H1 (cell line): ENCODE measurements around the gene LRRC28. TPM values are rescaled to one million over a fixed set of nuclear protein-coding genes. Genes with fewer than 3 reads are reported as not detected.

ENCODE experiments used
- CTCF ChIA-PET: fragments of 300-600 bp; sonication (Branson Sonifier 250); formaldehyde crosslinking; loops from one replicate; lab custom pipeline; 2021; ENCODE audit not compliant: partially characterized antibody; lab: Charles Lee
- POLR2A ChIA-PET: fragments of 300-600 bp; sonication (Branson Sonifier 250); formaldehyde crosslinking; loops from one replicate; lab custom pipeline; 2021; ENCODE audit warnings: inconsistent platforms; ENCODE audit not compliant: partially characterized antibody; lab: Charles Lee
- DNase-seq, 2 experiments: peaks; one replicate each; pipeline versions ENCODE4 v3.0.0 to v3.0.0-alpha.2; 2010 to 2022; ENCODE audit warnings: low spot score in 2 of 2, low read depth in 1 of 2, mixed read lengths in 1 of 2
- FAIRE-seq: peaks from 2 replicates; lab custom pipeline; 2011; peaks lifted over from hg19 to GRCh38; lab: Jason Lieb, UNC
- H2AFZ ChIP-seq: 2 replicates; pipeline ENCODE4 v1.8.1; 2012; ENCODE audit warnings: low read length, inconsistent platforms
- H2AK5ac ChIP-seq: 2 replicates; pipeline ENCODE4 v1.6.1; 2013; ENCODE audit warnings: low read depth, low read length
- H2BK120ac ChIP-seq: replicated peaks from 2 replicates; pipeline ENCODE3; 2013; ENCODE audit warnings: low read depth, low read length, inconsistent platforms
- H2BK12ac ChIP-seq: 2 replicates; pipeline ENCODE4 v1.6.1; 2013; ENCODE audit warnings: low read depth, low read length
- H2BK15ac ChIP-seq: 2 replicates; pipeline ENCODE4 v1.6.1; 2013; ENCODE audit warnings: low read length
- H2BK20ac ChIP-seq: 2 replicates; pipeline ENCODE4 v1.6.1; 2013; ENCODE audit warnings: low read length
- H2BK5ac ChIP-seq: 2 replicates; pipeline ENCODE4 v1.6.1; 2013; ENCODE audit warnings: low read depth, low read length
- H3K14ac ChIP-seq: 2 replicates; pipeline ENCODE4 v1.6.1; 2013; ENCODE audit warnings: inconsistent platforms; ENCODE audit not compliant: insufficient read length
- H3K18ac ChIP-seq: 2 replicates; pipeline ENCODE4 v1.6.1; 2013; ENCODE audit warnings: low read length; ENCODE audit errors: extremely low read depth
- H3K23ac ChIP-seq: 2 replicates; pipeline ENCODE4 v1.6.1; 2013; ENCODE audit warnings: inconsistent platforms; ENCODE audit not compliant: insufficient read length
- H3K23me2 ChIP-seq: 2 replicates; pipeline ENCODE4 v1.6.1; 2013; ENCODE audit warnings: low read depth, low read length
- H3K27ac ChIP-seq: 2 replicates; pipeline ENCODE4 v1.6.1; 2011; ENCODE audit warnings: low read depth, low read length, inconsistent platforms
- H3K27me3 ChIP-seq, 4 experiments: replicated peaks in 1 of 4; 1 replicate in 1 of 4; 2 replicates in 3 of 4; pipeline versions ENCODE4 v1.6.1 to v1.8.1; 2011 to 2013; ENCODE audit warnings: low read length in 3 of 4, mild to moderate bottlenecking in 3 of 4, inconsistent platforms in 2 of 4, mixed read lengths in 2 of 4, moderate library complexity in 1 of 4; ENCODE audit not compliant: control insufficient read depth in 3 of 4, insufficient read depth in 3 of 4; ENCODE audit errors: extremely low read depth in 1 of 4
- H3K36me3 ChIP-seq, 4 experiments: 2 replicates each; pipeline versions ENCODE4 v1.6.1 to v1.8.1; 2011 to 2013; ENCODE audit warnings: mild to moderate bottlenecking in 4 of 4, low read length in 3 of 4, moderate library complexity in 2 of 4, control low read depth in 1 of 4, inconsistent platforms in 1 of 4; ENCODE audit not compliant: insufficient read depth in 4 of 4, control insufficient read depth in 2 of 4
- H3K4ac ChIP-seq: replicated peaks from 2 replicates; pipeline ENCODE3; 2013; ENCODE audit warnings: low read length, low read depth, mixed read lengths, inconsistent platforms; ENCODE audit not compliant: insufficient read length
- H3K4me1 ChIP-seq, 4 experiments: replicated peaks in 1 of 4; 1 replicate in 1 of 4; 2 replicates in 3 of 4; pipeline versions ENCODE4 v1.6.1 to v1.8.1; 2011 to 2013; ENCODE audit warnings: low read length in 3 of 4, inconsistent platforms in 2 of 4, mixed read lengths in 1 of 4; ENCODE audit not compliant: insufficient read depth in 4 of 4, control insufficient read depth in 3 of 4
- H3K4me2 ChIP-seq, 2 experiments: 2 replicates each; pipeline versions ENCODE4 v1.6.1 to v1.8.1; 2011 to 2013; ENCODE audit warnings: low read depth in 2 of 2, low read length in 2 of 2, control low read depth in 1 of 2, inconsistent platforms in 1 of 2, mild to moderate bottlenecking in 1 of 2; ENCODE audit not compliant: insufficient read depth in 1 of 2
- H3K4me3 ChIP-seq, 4 experiments: fragments of 200-600, 300-600 bp in 1 of 4; sonication (generic), shearing (Covaris generic), sonication (Bioruptor Twin) in 1 of 4; 2 replicates each; pipeline versions ENCODE4 v1.5.1 to v1.8.1; 2011 to 2016; ENCODE audit warnings: low read length in 4 of 4, low read depth in 3 of 4, control low read depth in 2 of 4, inconsistent platforms in 2 of 4, mild to moderate bottlenecking in 2 of 4, mixed read lengths in 1 of 4, moderate library complexity in 1 of 4; ENCODE audit not compliant: insufficient read depth in 2 of 4; ENCODE audit errors: extremely low read depth in 1 of 4
- H3K56ac ChIP-seq: replicated peaks from 2 replicates; pipeline ENCODE3; 2013; ENCODE audit warnings: low read depth, mild to moderate bottlenecking, mixed read lengths, low read length, inconsistent platforms; ENCODE audit not compliant: insufficient read length
- H3K79me1 ChIP-seq: 2 replicates; pipeline ENCODE4 v1.6.1; 2013; ENCODE audit warnings: low read depth, low read length, control low read depth
- H3K79me2 ChIP-seq, 2 experiments: 2 replicates each; pipeline versions ENCODE4 v1.6.1 to v1.8.1; 2012 to 2013; ENCODE audit warnings: low read length in 2 of 2, mild to moderate bottlenecking in 2 of 2, inconsistent platforms in 1 of 2; ENCODE audit not compliant: insufficient read depth in 2 of 2, control insufficient read depth in 1 of 2
- H3K9ac ChIP-seq, 4 experiments: replicated peaks in 1 of 4; 1 replicate in 1 of 4; 2 replicates in 3 of 4; pipeline versions ENCODE4 v1.6.1 to v1.8.1; 2011 to 2013; ENCODE audit warnings: low read depth in 3 of 4, low read length in 3 of 4, control low read depth in 2 of 4, mild to moderate bottlenecking in 2 of 4, moderate library complexity in 2 of 4, inconsistent platforms in 1 of 4; ENCODE audit errors: extremely low read depth in 1 of 4
- H3K9me3 ChIP-seq, 2 experiments: 2 replicates each; pipeline versions ENCODE4 v1.6.1 to v1.8.1; 2012 to 2013; ENCODE audit warnings: mild to moderate bottlenecking in 2 of 2, moderate library complexity in 2 of 2, control low read depth in 1 of 2, inconsistent platforms in 1 of 2, low read depth in 1 of 2, low read length in 1 of 2, mixed read lengths in 1 of 2; ENCODE audit not compliant: insufficient read depth in 2 of 2
- H4K20me1 ChIP-seq, 2 experiments: replicated peaks in 1 of 2; 2 replicates each; pipeline versions ENCODE3 to v1.8.1; 2011 to 2013; ENCODE audit warnings: inconsistent platforms in 2 of 2, low read length in 2 of 2, mild to moderate bottlenecking in 1 of 2; ENCODE audit not compliant: insufficient read depth in 2 of 2, control insufficient read depth in 1 of 2
- H4K5ac ChIP-seq: 2 replicates; pipeline ENCODE4 v1.6.1; 2013; ENCODE audit warnings: low read length, low read depth, mixed read lengths, inconsistent platforms; ENCODE audit not compliant: insufficient read length
- H4K8ac ChIP-seq: 2 replicates; pipeline ENCODE4 v1.8.0; 2013; ENCODE audit warnings: mild to moderate bottlenecking, moderate library complexity, low read length, inconsistent platforms; ENCODE audit not compliant: insufficient read depth; ENCODE audit errors: extremely low read depth
- H4K91ac ChIP-seq: replicated peaks from 2 replicates; pipeline ENCODE3; 2013; ENCODE audit warnings: low read length, mixed read lengths, inconsistent platforms; ENCODE audit not compliant: insufficient read length
- BCL11A ChIP-seq, 2 experiments: IDR thresholded peaks; one replicate each; pipeline ENCODE4 v1.6.1; 2011; ENCODE audit warnings: low read depth in 2 of 2, low read length in 2 of 2, mild to moderate bottlenecking in 2 of 2
- BRCA1 ChIP-seq: IDR thresholded peaks from 2 replicates; pipeline ENCODE4 v1.6.1; 2012; ENCODE audit warnings: low read depth, low read length, improper control_type of control experiment
- CBX5 ChIP-seq: fragments of 300-800, 300-1000 bp; sonication (generic); IDR thresholded peaks from 2 replicates; pipeline ENCODE4 v1.7.1; 2016; ENCODE audit warnings: antibody characterized with exemption, low read length, low read depth
- CBX8 ChIP-seq: fragments of 300-800, 300-1000 bp; sonication (generic); IDR thresholded peaks from 2 replicates; pipeline ENCODE4 v1.7.1; 2016; ENCODE audit warnings: low read depth, low read length, borderline replicate concordance
- CHD2 ChIP-seq: IDR thresholded peaks from 2 replicates; pipeline ENCODE4 v1.6.1; 2012; ENCODE audit warnings: low read length, improper control_type of control experiment
- CREB1 ChIP-seq: IDR thresholded peaks from 2 replicates; pipeline ENCODE4 v1.6.1; 2012; ENCODE audit warnings: inconsistent platforms
- EP300 ChIP-seq, 2 experiments: IDR thresholded peaks; 1 replicate in 1 of 2; 2 replicates in 1 of 2; pipeline ENCODE4 v1.6.1; 2011 to 2012; ENCODE audit warnings: low read depth in 2 of 2, low read length in 2 of 2, mild to moderate bottlenecking in 2 of 2, borderline replicate concordance in 1 of 2, inconsistent platforms in 1 of 2, moderate library complexity in 1 of 2
- GTF2F1 ChIP-seq: IDR thresholded peaks from 2 replicates; pipeline ENCODE4 v1.6.1; 2012; ENCODE audit warnings: low read depth, low read length, improper control_type of control experiment, borderline replicate concordance
- HDAC2 ChIP-seq, 2 experiments: fragments of 300-600 bp in 1 of 2; sonication (generic) in 1 of 2; IDR thresholded peaks; 2 replicates each; pipeline ENCODE4 v1.6.1; 2011 to 2012; ENCODE audit warnings: low read depth in 2 of 2, low read length in 2 of 2, mild to moderate bottlenecking in 2 of 2, moderate library complexity in 2 of 2, borderline replicate concordance in 1 of 2, inconsistent platforms in 1 of 2
- MAX ChIP-seq: IDR thresholded peaks from 2 replicates; pipeline ENCODE4 v1.6.1; 2012; ENCODE audit warnings: inconsistent platforms
- POLR2A ChIP-seq, 2 experiments: IDR thresholded peaks; 1 replicate in 1 of 2; 2 replicates in 1 of 2; pipeline ENCODE4 v1.6.1; 2011; ENCODE audit warnings: low read depth in 2 of 2, low read length in 2 of 2, mild to moderate bottlenecking in 2 of 2; ENCODE audit errors: control extremely low read depth in 1 of 2
- RXRA ChIP-seq: IDR thresholded peaks from 2 replicates; pipeline ENCODE4 v1.6.1; 2011; ENCODE audit warnings: low read depth, mild to moderate bottlenecking, low read length, moderate library complexity; ENCODE audit not compliant: insufficient read depth
- SIRT6 ChIP-seq: IDR thresholded peaks from one replicate; pipeline ENCODE4 v1.7.1; 2012; ENCODE audit warnings: low read length, inconsistent platforms
- TEAD4 ChIP-seq: IDR thresholded peaks from 2 replicates; pipeline ENCODE4 v1.6.1; 2012; ENCODE audit warnings: low read depth, low read length, inconsistent platforms, mixed read lengths
- WGBS, 2 experiments: shearing (Covaris generic) in 1 of 2; methylation state at CpG; one replicate each; pipeline versions ENCODE4 v1.1.6 to v1.1.7; 2013 to 2015; ENCODE audit warnings: low lambda C conversion rate in 2 of 2, mixed read lengths in 2 of 2, inconsistent platforms in 1 of 2, low coverage in 1 of 2, missing lambda C conversion rate in 1 of 2; ENCODE audit not compliant: insufficient replicate concordance in 2 of 2, insufficient coverage in 1 of 2, insufficient read length in 1 of 2; ENCODE audit errors: extremely low coverage in 1 of 2, missing lambda C conversion rate in 1 of 2; 5-methylcytosine and 5-hydroxymethylcytosine counted together
- polyA plus RNA-seq, 7 experiments: library from polyadenylated mRNA; depleted of rRNA in 3 of 7; stranded (reverse) in 5 of 7; unstranded in 2 of 7; fragments of >200 nt in 5 of 7; fragments of 200-250 nt in 2 of 7; gene quantifications; 1 replicate in 5 of 7; 2 replicates in 1 of 7; 4 replicates in 1 of 7; pipeline versions ENCODE4 v1.2.1 to v1.2.3, GENCODE V29; 2011 to 2013; ENCODE audit warnings: missing spikeins in 2 of 7, mixed read lengths in 2 of 7
- total RNA-seq: library from RNA; stranded (reverse); fragmentation: NEBNext Ultra II Directional; extraction: Animal tissue kit (Norgen Biotek cat#: 25700); gene quantifications from 2 replicates; pipeline ENCODE4 v1.2.1, GENCODE V29; 2021
- TF ChIP-seq, protein P1 (sequence below): IDR thresholded peaks from 2 replicates; pipeline ENCODE4 v1.6.1; 2011; ENCODE audit warnings: low read depth, mild to moderate bottlenecking, low read length; ENCODE audit not compliant: insufficient read depth

Gene LRRC28
- total and polyA plus RNA-seq, 2 of the 8 experiments (the other 6 are each of a cell fraction or from before 2014, with no cell fraction given) = 20.2 to 23.3 TPM

DNA sequence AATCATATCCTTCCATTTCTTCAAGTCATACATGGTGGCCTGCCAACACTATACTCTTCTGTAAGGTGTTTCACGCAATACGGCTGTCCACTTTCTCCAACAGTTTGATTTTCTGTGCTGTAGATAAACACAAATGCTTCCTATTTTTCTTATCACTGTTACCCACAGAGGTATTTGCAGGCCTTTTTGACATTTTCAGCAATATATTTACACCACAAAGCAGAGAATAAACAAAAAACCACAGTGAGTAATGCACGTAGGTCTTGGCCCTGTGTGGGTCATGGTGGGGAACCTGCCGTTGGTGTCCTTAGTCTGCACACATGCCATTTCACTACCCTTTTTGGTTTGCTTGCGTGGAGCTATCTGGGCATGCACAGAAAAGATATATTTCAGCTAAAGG, 59.5 kb downstream of the LRRC28 start:
- no peak overlapping the region for H3K56ac ChIP-seq
- no peak overlapping the region for H2BK5ac ChIP-seq
- H3K23ac ChIP-seq = no peak overlapping the region
- H3K27ac ChIP-seq = no peak overlapping the region
- ChIA-PET CTCF (no interaction called here), POLR2A (no interaction called here)
- peaks cover 4 to 7% of the 10 kb centered on the region in 2 experiments; a peak in 3 of 4 replicates for H3K9me3 ChIP-seq
- no peak overlapping the region for H3K4ac ChIP-seq
- no peak overlapping the region for H2BK120ac ChIP-seq
- H2AFZ ChIP-seq = no peak overlapping the region
- H4K5ac ChIP-seq = no peak overlapping the region
- 89% methylated on average over 5 of the region's 5 CpGs; no CpG with 5 or more reads in 1 of the 2 experiments for WGBS, 2 experiments
- no peak overlapping the region for H3K14ac ChIP-seq
- no peak for FAIRE-seq
- H3K9ac ChIP-seq = no peak overlapping the region
- no peak overlapping the region for H3K4me3 ChIP-seq
- H2BK20ac ChIP-seq = no peak overlapping the region
- no peaks in the 10 kb centered on the region for H4K20me1 ChIP-seq
- no peaks in the 10 kb centered on the region; a peak in 1 of 8 replicates for H3K36me3 ChIP-seq
- H3K27me3 ChIP-seq = no peaks in the 10 kb centered on the region
- H2BK12ac ChIP-seq = no peak overlapping the region
- H3K4me1 ChIP-seq = peaks cover 0 to 10% (median 6%) of the 10 kb centered on the region in 4 experiments; a peak in 5 of 7 replicates
- H3K18ac ChIP-seq = no peak overlapping the region
- H3K23me2 ChIP-seq = no peaks in the 10 kb centered on the region
- DNase-seq = no peak
- H3K79me2 ChIP-seq = no peaks in the 10 kb centered on the region
- no peak overlapping the region for H2BK15ac ChIP-seq
- no peak overlapping the region for H3K4me2 ChIP-seq
- no peak overlapping the region for H4K91ac ChIP-seq
- H2AK5ac ChIP-seq = no peak overlapping the region
- no peaks in the 10 kb centered on the region for H3K79me1 ChIP-seq
- no peak overlapping the region for H4K8ac ChIP-seq
- TF ChIP-seq POLR2A (IDR thresholded peaks at IDR 0.05; ENCODE audit: control extremely low read depth in 1 of 2, low read depth in 2 of 2, low read length in 2 of 2) (no peak), EP300 (IDR thresholded peaks at IDR 0.05; ENCODE audit: borderline replicate concordance in 1 of 2, low read depth in 2 of 2, low read length in 2 of 2) (no peak), SIRT6 (no peak), RXRA (no peak), CBX5 (no peak), CHD2 (no peak), CREB1 (no peak), CBX8 (no peak), MAX (no peak), TEAD4 (no peak), HDAC2 (IDR thresholded peaks at IDR 0.05; ENCODE audit: borderline replicate concordance in 1 of 2, low read depth in 2 of 2, low read length in 2 of 2) (no peak), BRCA1 (no peak), BCL11A (IDR thresholded peaks at IDR 0.05; ENCODE audit: low read depth in 2 of 2, low read length in 2 of 2) (no peak), GTF2F1 (no peak)
- TF ChIP-seq, protein P1, sequence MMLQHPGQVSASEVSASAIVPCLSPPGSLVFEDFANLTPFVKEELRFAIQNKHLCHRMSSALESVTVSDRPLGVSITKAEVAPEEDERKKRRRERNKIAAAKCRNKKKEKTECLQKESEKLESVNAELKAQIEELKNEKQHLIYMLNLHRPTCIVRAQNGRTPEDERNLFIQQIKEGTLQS = no peak
